ENCODE measurements around the gene SUN2. TPM values are rescaled to one million over a fixed set of nuclear protein-coding genes. Genes with fewer than 3 reads are reported as not detected.

SUN2 gene
- polyA plus RNA-seq, 3 donors = 95.8 to 159 (median 97.8) TPM

GRCh38 chr22:38789606-38790005 lies 33.8 kb upstream of the SUN2 start:
- H3K27ac ChIP-seq (ENCODE audit: low read depth in 1 of 2, low read length in 2 of 2) = no peak overlapping the region
- no peaks in the 10 kb centered on the region for H4K20me1 ChIP-seq (ENCODE audit: insufficient read depth, low read length)
- H3K9me3 ChIP-seq (replicated peaks in 1 of 2; ENCODE audit: control insufficient read depth in 1 of 2, insufficient read depth in 1 of 2, low read length in 2 of 2) = no peaks in the 10 kb centered on the region
- Mint-ChIP-seq H3K4me1 (peaks cover 21% of the 10 kb centered on the region), H3K36me3 (peaks cover 2 to 3% of the 10 kb centered on the region in 2 donors), H3K4me3 (no peak overlapping the region), H3K9me3 (no peaks in the 10 kb centered on the region), H3K27ac (no peak overlapping the region), H3K27me3 (ENCODE audit: low read depth in 3 of 3) (peaks cover 0 to 3% (median 0%) of the 10 kb centered on the region in 3 donors)
- H3K36me3 ChIP-seq (replicated peaks in 1 of 2; ENCODE audit: control insufficient read depth in 1 of 2, insufficient read depth in 2 of 2, low read length in 2 of 2) = peaks cover 6 to 10% of the 10 kb centered on the region in 2 donors
- no peak for TF ChIP-seq CTCF (IDR thresholded peaks at IDR 0.05)
- H3K9ac ChIP-seq (ENCODE audit: insufficient read depth, low read length, poor library complexity, severe bottlenecking) = no peak overlapping the region
- peaks cover 13% of the 10 kb centered on the region in 2 donors for H3K4me1 ChIP-seq (ENCODE audit: control insufficient read depth in 1 of 2, insufficient read depth in 2 of 2, low read length in 2 of 2)
- WGBS (ENCODE audit: insufficient coverage) = 98% methylated on average over 3 of the region's 4 CpGs
- H3K27me3 ChIP-seq (ENCODE audit: control insufficient read depth in 2 of 2, insufficient read depth in 2 of 2, low read length in 2 of 2) = no peaks in the 10 kb centered on the region
- intact Hi-C loops (cut with micrococcal nuclease) = no loop called here
- H3K4me2 ChIP-seq (replicated peaks; ENCODE audit: extremely low read depth, low read length, poor library complexity, severe bottlenecking) = no peak overlapping the region
- no peak overlapping the region for H2AFZ ChIP-seq (ENCODE audit: insufficient read depth, low read depth, low read length, poor library complexity, severe bottlenecking)
- H3K79me2 ChIP-seq (ENCODE audit: insufficient read depth, low read length) = peaks cover 6% of the 10 kb centered on the region
- H3K4me3 ChIP-seq (replicated peaks in 1 of 3; ENCODE audit: low read depth in 2 of 3, low read length in 3 of 3) = no peak overlapping the region
- no peak for DNase-seq

- Histone ChIP-seq H3K9ac (ENCODE audit: insufficient read depth, low read length, poor library complexity, severe bottlenecking) (no peak overlapping the region), H3K4me3 (replicated peaks in 1 of 3; ENCODE audit: low read depth in 2 of 3, low read length in 3 of 3) (no peak overlapping the region), H3K36me3 (replicated peaks in 1 of 2; ENCODE audit: control insufficient read depth in 1 of 2, insufficient read depth in 2 of 2, low read length in 2 of 2) (peaks cover 6 to 10% of the 10 kb centered on the region in 2 donors), H3K9me3 (replicated peaks in 1 of 2; ENCODE audit: control insufficient read depth in 1 of 2, insufficient read depth in 1 of 2, low read length in 2 of 2) (no peaks in the 10 kb centered on the region), H2AFZ (ENCODE audit: insufficient read depth, low read depth, low read length, poor library complexity, severe bottlenecking) (no peak overlapping the region), H3K27ac (ENCODE audit: low read depth in 1 of 2, low read length in 2 of 2) (no peak overlapping the region), H3K27me3 (ENCODE audit: control insufficient read depth in 2 of 2, insufficient read depth in 2 of 2, low read length in 2 of 2) (no peaks in the 10 kb centered on the region), H3K4me1 (ENCODE audit: control insufficient read depth in 1 of 2, insufficient read depth in 2 of 2, low read length in 2 of 2) (peaks cover 8 to 9% of the 10 kb centered on the region in 2 donors), H3K4me2 (replicated peaks; ENCODE audit: extremely low read depth, low read length, poor library complexity, severe bottlenecking) (no peak overlapping the region), H3K79me2 (ENCODE audit: insufficient read depth, low read length) (peaks cover 6% of the 10 kb centered on the region), H4K20me1 (ENCODE audit: insufficient read depth, low read length) (no peaks in the 10 kb centered on the region)
- TF ChIP-seq CTCF (IDR thresholded peaks at IDR 0.05) = no peak
- Mint-ChIP-seq H3K4me1 (peaks cover 16% of the 10 kb centered on the region), H3K27me3 (ENCODE audit: low read depth in 3 of 3) (peaks cover 0 to 3% (median 2%) of the 10 kb centered on the region in 3 donors), H3K9me3 (no peaks in the 10 kb centered on the region), H3K4me3 (no peak overlapping the region), H3K27ac (no peak overlapping the region), H3K36me3 (peaks cover 4 to 5% of the 10 kb centered on the region in 2 donors)
- no peak for DNase-seq
- WGBS (ENCODE audit: insufficient coverage) = 95% methylated on average over 3 of the region's 6 CpGs
- intact Hi-C loops (cut with micrococcal nuclease) = no loop called here
Observed at GRCh38 chr22:38788846-38789245, 33.0 kb upstream of the SUN2 start.
